IMR-90 (cell line): Measurements from ENCODE around the gene ZBTB46. TPM values are rescaled to one million over a fixed set of nuclear protein-coding genes. Genes with fewer than 3 reads are reported as not detected.

Experiments
- ATAC-seq: fragments of 200-7000 bp; cut with Tn5 transposase; 2 replicates; pipeline ENCODE4 v1.9.1; 2020; ENCODE audit warnings: low read depth, mild to moderate bottlenecking, moderate library complexity
- BruUV-seq: library from RNA; stranded (reverse); fragments of 400-500 nt; replicated peaks from 2 replicates; lab custom pipeline; 2021; lab: Mats Ljungman, UMichigan
- CTCF ChIA-PET: fragments of 300-600 bp; formaldehyde crosslinking; extraction: SDS; loops from one replicate; lab custom pipeline; 2021; ENCODE audit warnings: antibody characterized with exemption; lab: Yijun Ruan, JAX
- POLR2A ChIA-PET: fragments of 300-600 bp; sonication (Branson Sonifier 250); formaldehyde crosslinking; loops from one replicate; lab custom pipeline; 2022; ENCODE audit warnings: antibody characterized with exemption; ENCODE audit not compliant: unreplicated experiment; lab: Charles Lee
- DNase-seq: peaks from one replicate; pipeline ENCODE4 v3.0.0; 2013
- H2AFZ ChIP-seq: replicated peaks from 2 replicates; pipeline ENCODE3; 2013; ENCODE audit warnings: low read length, mild to moderate bottlenecking; ENCODE audit not compliant: poor library complexity
- H2AK5ac ChIP-seq: 2 replicates; pipeline ENCODE4 v1.6.1; 2013; ENCODE audit warnings: low read depth, low read length, inconsistent platforms
- H2AK9ac ChIP-seq: replicated peaks from 2 replicates; pipeline ENCODE3; 2013; ENCODE audit warnings: mild to moderate bottlenecking, low read depth, low read length, moderate library complexity; ENCODE audit not compliant: poor library complexity
- H2BK120ac ChIP-seq: 2 replicates; pipeline ENCODE4 v1.6.1; 2013; ENCODE audit warnings: low read depth, low read length, inconsistent platforms
- H2BK15ac ChIP-seq: 3 replicates; pipeline ENCODE4 v1.6.1; 2013; ENCODE audit warnings: low read depth, low read length, inconsistent platforms
- H2BK20ac ChIP-seq: 2 replicates; pipeline ENCODE4 v1.6.1; 2013; ENCODE audit warnings: low read depth, mild to moderate bottlenecking, inconsistent platforms, low read length, moderate library complexity
- H2BK5ac ChIP-seq: 2 replicates; pipeline ENCODE4 v1.6.1; 2013; ENCODE audit warnings: mild to moderate bottlenecking, low read depth, low read length, inconsistent platforms; ENCODE audit not compliant: poor library complexity, severe bottlenecking
- H3K14ac ChIP-seq: replicated peaks from 2 replicates; pipeline ENCODE4 v1.6.1; 2013; ENCODE audit warnings: low read depth, low read length, inconsistent platforms
- H3K18ac ChIP-seq: 2 replicates; pipeline ENCODE4 v1.6.1; 2013; ENCODE audit warnings: low read depth, low read length, control low read depth
- H3K23ac ChIP-seq: 2 replicates; pipeline ENCODE4 v1.6.1; 2013; ENCODE audit warnings: low read depth, low read length, inconsistent platforms
- H3K27ac ChIP-seq: 2 replicates; pipeline ENCODE4 v1.5.1; 2013; ENCODE audit warnings: mild to moderate bottlenecking, control low read depth, low read length; ENCODE audit not compliant: insufficient read depth
- H3K27me3 ChIP-seq: 2 replicates; pipeline ENCODE4 v1.6.1; 2013; ENCODE audit warnings: low read length; ENCODE audit not compliant: control insufficient read depth, insufficient read depth
- H3K36me3 ChIP-seq: 2 replicates; pipeline ENCODE4 v1.6.1; 2013; ENCODE audit warnings: low read length, mixed read lengths; ENCODE audit not compliant: control insufficient read depth, insufficient read depth
- H3K4ac ChIP-seq: 2 replicates; pipeline ENCODE4 v1.6.1; 2013; ENCODE audit warnings: low read depth, low read length, inconsistent platforms
- H3K4me1 ChIP-seq: 2 replicates; pipeline ENCODE4 v1.6.1; 2013; ENCODE audit warnings: low read length, mixed read lengths; ENCODE audit not compliant: control insufficient read depth, insufficient read depth
- H3K4me2 ChIP-seq: 2 replicates; pipeline ENCODE4 v1.6.1; 2013; ENCODE audit warnings: low read depth, mild to moderate bottlenecking, control low read depth, low read length, moderate library complexity
- H3K4me3 ChIP-seq: 2 replicates; pipeline ENCODE4 v1.5.1; 2013; ENCODE audit warnings: low read depth, mild to moderate bottlenecking, control low read depth, low read length, moderate library complexity; ENCODE audit not compliant: insufficient read depth
- H3K56ac ChIP-seq: 2 replicates; pipeline ENCODE4 v1.6.1; 2013; ENCODE audit warnings: low read length, inconsistent platforms; ENCODE audit not compliant: insufficient read depth; ENCODE audit errors: extremely low read depth
- H3K79me1 ChIP-seq, 2 experiments: 2 replicates each; pipeline ENCODE4 v1.6.1; 2013; ENCODE audit warnings: low read length in 2 of 2, inconsistent platforms in 1 of 2, low read depth in 1 of 2
- H3K9ac ChIP-seq: 2 replicates; pipeline ENCODE4 v1.6.1; 2013; ENCODE audit warnings: low read depth, low read length, control low read depth
- H3K9me1 ChIP-seq: 2 replicates; pipeline ENCODE4 v1.6.1; 2013; ENCODE audit warnings: low read length, inconsistent platforms; ENCODE audit not compliant: insufficient read depth
- H3K9me3 ChIP-seq: 2 replicates; pipeline ENCODE4 v1.6.1; 2013; ENCODE audit warnings: low read length; ENCODE audit not compliant: control insufficient read depth, insufficient read depth
- H4K20me1 ChIP-seq: 2 replicates; pipeline ENCODE4 v1.6.1; 2013; ENCODE audit warnings: low read length, inconsistent platforms; ENCODE audit not compliant: insufficient read depth
- H4K5ac ChIP-seq: 2 replicates; pipeline ENCODE4 v1.6.1; 2013; ENCODE audit warnings: mild to moderate bottlenecking, low read depth, low read length, control low read depth
- H4K8ac ChIP-seq, 2 experiments: 2 replicates each; pipeline ENCODE4 v1.6.1; 2013; ENCODE audit warnings: low read depth in 2 of 2, low read length in 2 of 2, control low read depth in 1 of 2, inconsistent platforms in 1 of 2
- H4K91ac ChIP-seq: 2 replicates; pipeline ENCODE4 v1.6.1; 2013; ENCODE audit warnings: low read depth, low read length, inconsistent platforms; ENCODE audit not compliant: insufficient read depth
- CHD1 ChIP-seq: IDR thresholded peaks from 2 replicates; pipeline ENCODE4 v1.6.1; 2012; ENCODE audit warnings: low read depth, low read length, improper control_type of control experiment
- CTCF ChIP-seq: conservative IDR thresholded peaks from 2 replicates; pipeline ENCODE4 v1.5.1; 2012; ENCODE audit warnings: mild to moderate bottlenecking, low read depth, low read length, improper control_type of control experiment
- FOS ChIP-seq: fragments of 150-350 bp; IDR thresholded peaks from 2 replicates; pipeline ENCODE4 v1.6.1; 2016; ENCODE audit warnings: low read depth, low read length
- MAFK ChIP-seq: IDR thresholded peaks from 2 replicates; pipeline ENCODE4 v1.6.1; 2012; ENCODE audit warnings: low read depth, low read length, improper control_type of control experiment
- RAD21 ChIP-seq: IDR thresholded peaks from 2 replicates; pipeline ENCODE4 v1.6.1; 2012; ENCODE audit warnings: low read length, improper control_type of control experiment
- SMC3 ChIP-seq: fragments of 150-350 bp; IDR thresholded peaks from 2 replicates; pipeline ENCODE4 v1.6.1; 2016; ENCODE audit warnings: low read depth, mild to moderate bottlenecking, antibody characterized with exemption, low read length, moderate library complexity
- WGBS, 2 experiments: methylation state at CpG; one replicate each; pipeline versions ENCODE4 v1.1.5 to v1.1.7; 2013; ENCODE audit warnings: missing lambda C conversion rate in 2 of 2; ENCODE audit not compliant: insufficient read length in 1 of 2; ENCODE audit errors: extremely low coverage in 2 of 2; 5-methylcytosine and 5-hydroxymethylcytosine counted together
- dilution Hi-C: fragments of 300-500 bp; cut with HindIII; formaldehyde crosslinking; loops from one replicate; pipeline ENCODE4 v1.14.3; 2018; ENCODE audit warnings: low sequenced_read_pairs; ENCODE audit not compliant: unreplicated experiment
- in situ Hi-C: fragments of 300-500 bp; cut with MboI; formaldehyde crosslinking; loops from 3 replicates; pipeline ENCODE4 v1.14.3; 2019; ENCODE audit warnings: low sequenced_read_pairs, inconsistent platforms, mixed read lengths
- intact Hi-C: fragments of 100-400 bp; cut with micrococcal nuclease; formaldehyde crosslinking; loops from 2 replicates; pipeline ENCODE4 v1.10.0; 2022
- polyA plus RNA-seq, 3 experiments: library from polyadenylated mRNA; depleted of rRNA; stranded (reverse); fragments of >200 nt; gene quantifications; 2 replicates each; pipeline ENCODE4 v1.2.3, GENCODE V29; 2012; ENCODE audit warnings: low replicate concordance in 1 of 3
- total RNA-seq: library from RNA; depleted of rRNA; stranded (reverse); fragments of >200 nt; gene quantifications from 2 replicates; pipeline ENCODE4 v1.2.3, GENCODE V29; 2012

ZBTB46 gene
- total and polyA plus RNA-seq, 2 of the 4 experiments (the other 2 are of a cell fraction): 4.2 to 14.9 TPM

- no peak overlapping the region for H3K23ac ChIP-seq
- no peak overlapping the region for H2BK5ac ChIP-seq
- H3K14ac ChIP-seq: no peak overlapping the region
- WGBS, 2 experiments: 96% methylated on average over 30 of the region's 38 CpGs; no CpG with 5 or more reads in 1 of the 2 experiments
- H3K4me2 ChIP-seq: no peak overlapping the region
- no peak overlapping the region for H2AK5ac ChIP-seq
- H4K8ac ChIP-seq: no peak overlapping the region
- H3K4me1 ChIP-seq: no peaks in the 10 kb centered on the region
- no peak overlapping the region for H3K4ac ChIP-seq
- H3K9ac ChIP-seq: no peak overlapping the region
- POLR2A ChIA-PET: interaction anchor here (0.5 to 0.6 kb wide), 2 partner anchors 10 to 105 kb away, joined by 3 to 4 read pairs; no protein-coding TSS in a partner anchor
- H3K18ac ChIP-seq: no peak overlapping the region
- no peak overlapping the region for H2BK15ac ChIP-seq
- no peak overlapping the region for H3K27ac ChIP-seq
- peaks cover 4 to 15% of the 10 kb centered on the region in 2 experiments; a peak in 2 of 4 replicates for H3K79me1 ChIP-seq
- H3K9me1 ChIP-seq: 0 out of 2 replicates have a peak, but pooled peaks cover 3% of the 10 kb centered on the region
- CTCF ChIA-PET: interaction anchor here (1.0 kb wide), 1 partner anchor 19 kb away, joined by 3 read pairs; no protein-coding TSS in a partner anchor
- no peak overlapping the region for H4K91ac ChIP-seq
- no peak overlapping the region for H3K4me3 ChIP-seq
- no peak overlapping the region for H2BK120ac ChIP-seq
- no peaks in the 10 kb centered on the region for H3K27me3 ChIP-seq
- no peaks in the 10 kb centered on the region for H4K20me1 ChIP-seq
- H3K56ac ChIP-seq: no peak overlapping the region
- intact Hi-C loops (no loop called here), dilution Hi-C loops (no loop called here), in situ Hi-C loops (no loop called here)
- H2AFZ ChIP-seq: no peak overlapping the region
- DNase-seq: no peak
- H3K9me3 ChIP-seq: no peaks in the 10 kb centered on the region
- peaks cover 30% of the 10 kb centered on the region; the same call in 1 of the 2 replicates for H3K36me3 ChIP-seq
- no TSS peak for BruUV-seq
- ATAC-seq: no peak
- no peak overlapping the region for H2AK9ac ChIP-seq
- no peak overlapping the region for H2BK20ac ChIP-seq
- no peak for TF ChIP-seq CTCF
- TF ChIP-seq FOS: no peak
- no peak for TF ChIP-seq RAD21
- no peak for TF ChIP-seq SMC3
- no peak for TF ChIP-seq MAFK
- no peak for TF ChIP-seq CHD1
- H4K5ac ChIP-seq: no peak overlapping the region
Observed at GRCh38 chr20:63766695-63767426, 64.2 kb downstream of the ZBTB46 start.
